Thyroid gland (tissue), 4 donors: ENCODE measurements around the gene DNAJC16.

ENCODE experiments used
- CTCF ChIP-seq, 6 experiments: fragments of 200-600 bp in 3 of 6; fragments of 450-650 bp in 3 of 6; sonication (generic) in 3 of 6; IDR thresholded peaks; one replicate each; pipeline ENCODE4 v1.5.1; 2016 to 2019; ENCODE audit warnings: antibody characterized with exemption in 6 of 6, mild to moderate bottlenecking in 2 of 6, inconsistent platforms in 1 of 6, moderate library complexity in 1 of 6
- POLR2A ChIP-seq, 2 donors: fragments of 450-650 bp; IDR thresholded peaks; one replicate each; pipeline ENCODE4 v1.6.1; 2017; ENCODE audit warnings: antibody characterized with exemption in 2 of 2, mild to moderate bottlenecking in 2 of 2, moderate library complexity in 1 of 2

GRCh38 chr1:15513919-15514318 lies 12.7 kb upstream of the DNAJC16 start:
- TF ChIP-seq POLR2A (IDR thresholded peaks at IDR 0.05): no peak
- TF ChIP-seq CTCF (IDR thresholded peaks at IDR 0.05): no peak
